Epithelial cell of prostate (primary cell): ENCODE data around the gene LARP4B.

Experiments used
- DNase-seq: peaks from one replicate; pipeline ENCODE4 v3.0.0-alpha.2; 2011; ENCODE audit warnings: low read depth, low spot score
- H3K27ac ChIP-seq: fragments of 450-650 bp; 2 replicates; pipeline ENCODE4 v1.5.1; 2017; ENCODE audit warnings: mild to moderate bottlenecking

LARP4B gene

GRCh38 chr10:792083-792791, 139.3 kb downstream of the LARP4B start:
- no peak for DNase-seq

GRCh38 chr10:791639-792038, 139.9 kb downstream of the LARP4B start:
- H3K27ac ChIP-seq, result no peak overlapping the region
- DNase-seq, result no peak

More at GRCh38 chr10:792083-792791, 139.3 kb downstream of the LARP4B start:
- no peak overlapping the region for H3K27ac ChIP-seq

- no peak overlapping the region for H3K27ac ChIP-seq
- DNase-seq, result no peak
Observed at GRCh38 chr10:790821-791551, 140.5 kb downstream of the LARP4B start.

GRCh38 chr10:789831-790701, 141.4 kb downstream of the LARP4B start:
- no peak overlapping the region for H3K27ac ChIP-seq
- no peak for DNase-seq

- peak; percentile 10 for DNase-seq
- no peak overlapping the region for H3K27ac ChIP-seq
Observed at GRCh38 chr10:788796-789748, 142.4 kb downstream of the LARP4B start.

- no peak overlapping the region for H3K27ac ChIP-seq
- no peak for DNase-seq
Observed at GRCh38 chr10:787933-788651, 143.4 kb downstream of the LARP4B start.

- DNase-seq, result no peak
- no peak overlapping the region for H3K27ac ChIP-seq
Observed at GRCh38 chr10:786633-787474, 144.7 kb downstream of the LARP4B start.

GRCh38 chr10:785861-786214, 145.7 kb downstream of the LARP4B start:
- H3K27ac ChIP-seq, result no peak overlapping the region
- DNase-seq, result no peak

- no peak overlapping the region for H3K27ac ChIP-seq
- no peak for DNase-seq
Observed at GRCh38 chr10:785089-785860, 146.2 kb downstream of the LARP4B start.

- no peak for DNase-seq
- H3K27ac ChIP-seq, result no peak overlapping the region
Observed at GRCh38 chr10:784403-785088, 147.0 kb downstream of the LARP4B start.

GRCh38 chr10:782751-783648, 148.5 kb downstream of the LARP4B start:
- no peak for DNase-seq
- H3K27ac ChIP-seq, result no peak overlapping the region

GRCh38 chr10:780536-781524, 150.7 kb downstream of the LARP4B start:
- H3K27ac ChIP-seq, result no peak overlapping the region
- DNase-seq, result no peak

GRCh38 chr10:778626-779330, 152.7 kb downstream of the LARP4B start:
- H3K27ac ChIP-seq, result no peak overlapping the region
- no peak for DNase-seq

GRCh38 chr10:777913-778479, 153.5 kb downstream of the LARP4B start:
- no peak for DNase-seq
- H3K27ac ChIP-seq, result no peak overlapping the region
